Measurements from ENCODE around the gene CLDN10.

- TF ChIP-seq BHLHE40 (IDR thresholded peaks at IDR 0.05; ENCODE audit: borderline replicate concordance) (no peak), FOXA1 (IDR thresholded peaks at IDR 0.05) (no peak), L3MBTL2 (conservative IDR thresholded peaks at IDR 0.05) (no peak), LEF1 (IDR thresholded peaks at IDR 0.05; ENCODE audit: borderline replicate concordance) (no peak)
Observed at GRCh38 chr13:95564091-95564490, 11.6 kb downstream of the CLDN10 start.

Data from HEK293T (cell line).